ENCODE measurements around the gene ZHX3.

- TF ChIP-seq CTCF (IDR thresholded peaks at IDR 0.05): no peak
- TF ChIP-seq CREB1 (CRISPR knock-in tag; IDR thresholded peaks at IDR 0.05): no peak
- TF ChIP-seq E2F4 (CRISPR knock-in tag; IDR thresholded peaks at IDR 0.05; ENCODE audit: borderline replicate concordance, low read depth): no peak
- TF ChIP-seq NFYB (CRISPR knock-in tag; conservative IDR thresholded peaks at IDR 0.05; ENCODE audit: low read depth): no peak
- no peak for TF ChIP-seq JUN (CRISPR knock-in tag; IDR thresholded peaks at IDR 0.05)
- TF ChIP-seq IRF1 (CRISPR knock-in tag; IDR thresholded peaks at IDR 0.05): no peak
Measured at GRCh38 chr20:41225091-41225490, 92.4 kb downstream of the ZHX3 start.

All from WTC11 (cell line).